ENCODE data around the gene CACNB4.

GRCh38 chr2:152127628-152128027, 28.8 kb upstream of the CACNB4 start:
- TF ChIP-seq, protein P1, sequence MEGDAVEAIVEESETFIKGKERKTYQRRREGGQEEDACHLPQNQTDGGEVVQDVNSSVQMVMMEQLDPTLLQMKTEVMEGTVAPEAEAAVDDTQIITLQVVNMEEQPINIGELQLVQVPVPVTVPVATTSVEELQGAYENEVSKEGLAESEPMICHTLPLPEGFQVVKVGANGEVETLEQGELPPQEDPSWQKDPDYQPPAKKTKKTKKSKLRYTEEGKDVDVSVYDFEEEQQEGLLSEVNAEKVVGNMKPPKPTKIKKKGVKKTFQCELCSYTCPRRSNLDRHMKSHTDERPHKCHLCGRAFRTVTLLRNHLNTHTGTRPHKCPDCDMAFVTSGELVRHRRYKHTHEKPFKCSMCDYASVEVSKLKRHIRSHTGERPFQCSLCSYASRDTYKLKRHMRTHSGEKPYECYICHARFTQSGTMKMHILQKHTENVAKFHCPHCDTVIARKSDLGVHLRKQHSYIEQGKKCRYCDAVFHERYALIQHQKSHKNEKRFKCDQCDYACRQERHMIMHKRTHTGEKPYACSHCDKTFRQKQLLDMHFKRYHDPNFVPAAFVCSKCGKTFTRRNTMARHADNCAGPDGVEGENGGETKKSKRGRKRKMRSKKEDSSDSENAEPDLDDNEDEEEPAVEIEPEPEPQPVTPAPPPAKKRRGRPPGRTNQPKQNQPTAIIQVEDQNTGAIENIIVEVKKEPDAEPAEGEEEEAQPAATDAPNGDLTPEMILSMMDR (IDR thresholded peaks at IDR 0.05; ENCODE audit: low read length), result no peak
- TF ChIP-seq EZH2 (IDR thresholded peaks at IDR 0.05; ENCODE audit: borderline replicate concordance, low read length), result no peak
